Glutamatergic neuron (in vitro differentiated cells): ENCODE data around the gene OPA1. TPM values are rescaled to one million over a fixed set of nuclear protein-coding genes. Genes with fewer than 3 reads are reported as not detected.

Source experiments
- DNase-seq: peaks from one replicate; pipeline ENCODE4 v3.0.0; 2022
- H3K27ac Mint-ChIP-seq: one replicate; pipeline ENCODE4 v1.8.0; 2020; ENCODE audit warnings: mild to moderate bottlenecking, mixed read lengths, inconsistent platforms; ENCODE audit not compliant: unreplicated experiment
- H3K27me3 Mint-ChIP-seq: one replicate; pipeline ENCODE4 v1.8.0; 2020; ENCODE audit warnings: mild to moderate bottlenecking, moderate library complexity, mixed read lengths, inconsistent platforms; ENCODE audit not compliant: unreplicated experiment
- H3K36me3 Mint-ChIP-seq: one replicate; pipeline ENCODE4 v1.8.0; 2020; ENCODE audit warnings: mild to moderate bottlenecking, mixed read lengths, inconsistent platforms; ENCODE audit not compliant: unreplicated experiment
- H3K4me1 Mint-ChIP-seq: one replicate; pipeline ENCODE4 v1.8.0; 2020; ENCODE audit warnings: mild to moderate bottlenecking, low read depth, mixed read lengths, inconsistent platforms; ENCODE audit not compliant: unreplicated experiment
- H3K4me3 Mint-ChIP-seq: one replicate; pipeline ENCODE4 v1.8.0; 2020; ENCODE audit warnings: mild to moderate bottlenecking, mixed read lengths, inconsistent platforms; ENCODE audit not compliant: unreplicated experiment
- H3K9me3 Mint-ChIP-seq: one replicate; pipeline ENCODE4 v1.8.0; 2020; ENCODE audit warnings: mild to moderate bottlenecking, moderate library complexity, mixed read lengths, inconsistent platforms; ENCODE audit not compliant: unreplicated experiment
- total RNA-seq: library from RNA; stranded (reverse); fragmentation: NEBNext Ultra II Directional; extraction: Animal tissue kit (Norgen Biotek cat#: 25700); gene quantifications from one replicate; pipeline ENCODE4 v1.2.1, GENCODE V29; 2021; ENCODE audit not compliant: unreplicated experiment
- TF ChIP-seq, protein P1 (sequence below): fragments of 200-600 bp; sonication (generic); IDR thresholded peaks from one replicate; pipeline ENCODE4 v1.5.0; 2021; ENCODE audit not compliant: partially characterized antibody, unreplicated experiment

OPA1 gene
- total RNA-seq, 1 donor from 2014 or later: 122 TPM

DNA sequence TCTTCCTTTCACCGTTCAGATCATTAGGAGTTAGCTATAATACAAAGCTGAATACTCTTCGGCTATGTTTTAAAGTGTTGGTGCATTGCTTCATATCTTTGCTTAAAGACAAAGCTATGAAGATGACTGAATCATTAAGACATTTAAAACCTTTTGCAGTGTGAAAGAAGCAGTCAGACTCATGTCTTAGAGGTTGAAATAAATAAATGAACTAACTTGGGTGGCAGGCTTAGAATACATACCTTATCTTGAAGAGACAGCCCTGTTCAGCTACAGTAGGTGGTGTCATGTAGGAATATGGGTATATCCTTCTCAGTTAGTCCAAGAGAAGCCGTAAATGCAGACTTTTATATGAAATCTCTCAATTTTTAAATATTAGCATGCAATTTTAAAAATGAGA is 63.4 kb downstream of the OPA1 start:
- Mint-ChIP-seq H3K4me1 (no peaks in the 10 kb centered on the region), H3K4me3 (no peak overlapping the region), H3K9me3 (no peaks in the 10 kb centered on the region), H3K27me3 (no peaks in the 10 kb centered on the region), H3K27ac (peak overlapping the region; percentile 9), H3K36me3 (no peaks in the 10 kb centered on the region)
- TF ChIP-seq, protein P1, sequence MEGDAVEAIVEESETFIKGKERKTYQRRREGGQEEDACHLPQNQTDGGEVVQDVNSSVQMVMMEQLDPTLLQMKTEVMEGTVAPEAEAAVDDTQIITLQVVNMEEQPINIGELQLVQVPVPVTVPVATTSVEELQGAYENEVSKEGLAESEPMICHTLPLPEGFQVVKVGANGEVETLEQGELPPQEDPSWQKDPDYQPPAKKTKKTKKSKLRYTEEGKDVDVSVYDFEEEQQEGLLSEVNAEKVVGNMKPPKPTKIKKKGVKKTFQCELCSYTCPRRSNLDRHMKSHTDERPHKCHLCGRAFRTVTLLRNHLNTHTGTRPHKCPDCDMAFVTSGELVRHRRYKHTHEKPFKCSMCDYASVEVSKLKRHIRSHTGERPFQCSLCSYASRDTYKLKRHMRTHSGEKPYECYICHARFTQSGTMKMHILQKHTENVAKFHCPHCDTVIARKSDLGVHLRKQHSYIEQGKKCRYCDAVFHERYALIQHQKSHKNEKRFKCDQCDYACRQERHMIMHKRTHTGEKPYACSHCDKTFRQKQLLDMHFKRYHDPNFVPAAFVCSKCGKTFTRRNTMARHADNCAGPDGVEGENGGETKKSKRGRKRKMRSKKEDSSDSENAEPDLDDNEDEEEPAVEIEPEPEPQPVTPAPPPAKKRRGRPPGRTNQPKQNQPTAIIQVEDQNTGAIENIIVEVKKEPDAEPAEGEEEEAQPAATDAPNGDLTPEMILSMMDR: no peak
- DNase-seq: no peak

- no peaks in the 10 kb centered on the region for H3K4me1 Mint-ChIP-seq
- H3K27ac Mint-ChIP-seq: no peak overlapping the region
- no peak for DNase-seq
- H3K4me3 Mint-ChIP-seq: no peak overlapping the region
- no peaks in the 10 kb centered on the region for H3K27me3 Mint-ChIP-seq
- H3K9me3 Mint-ChIP-seq: no peaks in the 10 kb centered on the region
- TF ChIP-seq, protein P1: no peak
- H3K36me3 Mint-ChIP-seq: no peaks in the 10 kb centered on the region
Observed at GRCh38 chr3:193656878-193657282, 63.9 kb downstream of the OPA1 start.

GRCh38 chr3:193660171-193660570 is 67.2 kb downstream of the OPA1 start:
- TF ChIP-seq, protein P1: no peak
- no peak overlapping the region for H3K27ac Mint-ChIP-seq
- H3K27me3 Mint-ChIP-seq: no peaks in the 10 kb centered on the region
- no peak overlapping the region for H3K4me3 Mint-ChIP-seq
- no peaks in the 10 kb centered on the region for H3K36me3 Mint-ChIP-seq
- no peaks in the 10 kb centered on the region for H3K9me3 Mint-ChIP-seq
- no peak for DNase-seq
- no peaks in the 10 kb centered on the region for H3K4me1 Mint-ChIP-seq

- Mint-ChIP-seq H3K9me3 (no peaks in the 10 kb centered on the region), H3K4me3 (no peak overlapping the region), H3K36me3 (no peaks in the 10 kb centered on the region), H3K27me3 (no peaks in the 10 kb centered on the region), H3K27ac (no peak overlapping the region), H3K4me1 (no peaks in the 10 kb centered on the region)
- DNase-seq: no peak
- TF ChIP-seq, protein P1: no peak
Observed at GRCh38 chr3:193660698-193661411, 67.8 kb downstream of the OPA1 start.

GRCh38 chr3:193662757-193663322 is 69.8 kb downstream of the OPA1 start:
- H3K36me3 Mint-ChIP-seq: no peaks in the 10 kb centered on the region
- no peak for DNase-seq
- H3K27ac Mint-ChIP-seq: no peak overlapping the region

More at GRCh38 chr3:193662757-193663322, 69.8 kb downstream of the OPA1 start:
- Mint-ChIP-seq H3K27me3 (no peaks in the 10 kb centered on the region), H3K9me3 (no peaks in the 10 kb centered on the region), H3K4me3 (no peak overlapping the region), H3K4me1 (no peaks in the 10 kb centered on the region)
- TF ChIP-seq, protein P1: no peak
